Skeletal muscle satellite cell (primary cell): ENCODE data around the gene NEK1.

Source experiments
- H3K27me3 ChIP-seq: 2 replicates; pipeline ENCODE4 v1.7.0; 2013; ENCODE audit warnings: low read length; ENCODE audit not compliant: control insufficient read depth, insufficient read depth
- H3K36me3 ChIP-seq: 2 replicates; pipeline ENCODE4 v1.7.0; 2013; ENCODE audit warnings: mild to moderate bottlenecking, control low read depth, low read length; ENCODE audit not compliant: insufficient read depth
- H3K4me1 ChIP-seq: 2 replicates; pipeline ENCODE4 v1.7.0; 2013; ENCODE audit warnings: low read length; ENCODE audit not compliant: control insufficient read depth, insufficient read depth
- H3K4me2 ChIP-seq: 2 replicates; pipeline ENCODE4 v1.7.0; 2013; ENCODE audit warnings: mild to moderate bottlenecking, low read length
- H3K4me3 ChIP-seq: 2 replicates; pipeline ENCODE4 v1.7.0; 2013; ENCODE audit warnings: low read length
- H3K9ac ChIP-seq: 2 replicates; pipeline ENCODE4 v1.7.0; 2013; ENCODE audit warnings: mild to moderate bottlenecking, low read depth, low read length, moderate library complexity
- H3K9me3 ChIP-seq: replicated peaks from 2 replicates; pipeline ENCODE4 v1.7.0; 2013; ENCODE audit warnings: mild to moderate bottlenecking, control low read depth, low read length

The NEK1 gene

DNA sequence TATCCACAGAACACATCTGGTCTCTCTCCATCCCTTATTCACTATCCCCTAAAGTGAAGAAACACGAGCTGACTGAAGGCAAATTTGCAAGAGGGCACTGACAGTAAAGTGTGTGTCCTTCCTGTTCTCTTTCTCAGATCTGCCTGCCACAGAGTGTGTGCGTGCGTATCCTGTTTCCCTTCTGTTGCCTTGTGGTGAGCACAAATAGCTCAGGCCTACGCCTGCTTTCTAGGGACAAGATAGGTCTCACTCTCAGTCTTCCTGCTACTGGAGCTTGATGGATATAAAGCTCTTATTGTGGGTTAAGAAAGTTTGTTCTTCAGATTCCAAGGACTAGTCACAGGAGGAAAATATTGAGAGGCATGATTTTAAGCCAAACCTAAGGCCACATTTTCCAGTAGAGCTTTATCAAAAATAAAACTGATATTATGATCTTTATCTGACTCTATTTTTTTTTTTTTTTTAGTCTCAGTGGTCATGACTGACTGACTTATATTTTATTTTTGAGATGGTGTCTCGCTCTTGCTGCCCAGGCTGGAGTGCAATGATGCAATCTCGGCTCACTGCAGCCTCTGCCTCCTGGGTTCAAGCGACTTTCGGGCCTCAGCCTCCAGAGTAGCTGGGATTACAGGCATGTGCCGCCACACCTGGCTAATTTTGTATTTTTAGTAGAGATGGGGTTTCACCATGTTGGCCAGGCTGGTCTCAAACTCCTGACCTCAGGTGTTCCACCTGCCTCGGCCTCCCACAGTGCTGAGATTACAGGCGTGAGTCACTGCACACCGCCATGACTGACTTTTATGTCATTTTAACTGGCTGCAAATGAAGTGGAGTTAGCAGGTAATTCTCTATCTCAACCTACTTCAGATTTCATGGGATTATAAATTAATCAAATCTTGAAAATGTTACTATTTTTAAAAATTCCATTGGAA lies 201.3 kb downstream of the NEK1 start:
- no peaks in the 10 kb centered on the region for H3K36me3 ChIP-seq
- no peak overlapping the region for H3K4me3 ChIP-seq
- no peak overlapping the region for H3K4me2 ChIP-seq
- H3K27me3 ChIP-seq = no peaks in the 10 kb centered on the region
- H3K9ac ChIP-seq = no peak overlapping the region
- H3K4me1 ChIP-seq = peaks cover 10% of the 10 kb centered on the region
- no peaks in the 10 kb centered on the region for H3K9me3 ChIP-seq

- H3K36me3 ChIP-seq = no peaks in the 10 kb centered on the region
- H3K9me3 ChIP-seq = no peaks in the 10 kb centered on the region
- H3K4me3 ChIP-seq = no peak overlapping the region
- H3K4me1 ChIP-seq = peaks cover 10% of the 10 kb centered on the region
- no peaks in the 10 kb centered on the region for H3K27me3 ChIP-seq
- no peak overlapping the region for H3K4me2 ChIP-seq
- no peak overlapping the region for H3K9ac ChIP-seq
These were observed 205.1 kb downstream of the NEK1 start for GRCh38 chr4:169407217-169407845.

DNA sequence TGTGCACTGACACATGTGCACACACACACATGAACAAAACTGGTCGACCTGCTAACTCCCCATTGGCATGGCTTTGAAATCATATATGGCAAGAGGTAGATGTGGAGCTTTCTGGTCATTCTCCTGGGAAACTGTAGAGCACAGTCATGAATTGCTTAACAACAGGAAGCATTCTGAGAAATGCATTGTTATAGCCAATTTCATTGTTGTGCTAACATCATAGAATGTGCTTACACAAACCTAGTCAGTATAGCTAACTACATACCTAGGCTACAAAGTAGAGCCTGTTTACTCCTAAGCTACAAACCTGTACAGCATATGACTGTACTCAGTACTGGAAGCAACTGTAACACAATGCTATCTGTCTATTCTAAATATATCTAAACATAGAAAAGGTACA lies 207.4 kb downstream of the NEK1 start:
- Histone ChIP-seq H3K36me3 (peaks cover 5% of the 10 kb centered on the region), H3K4me3 (no peak overlapping the region), H3K9ac (no peak overlapping the region), H3K4me2 (no peak overlapping the region), H3K4me1 (no peaks in the 10 kb centered on the region), H3K27me3 (no peaks in the 10 kb centered on the region), H3K9me3 (no peaks in the 10 kb centered on the region)

- no peak overlapping the region for H3K4me3 ChIP-seq
- H3K4me1 ChIP-seq = peaks cover 15% of the 10 kb centered on the region
- H3K9me3 ChIP-seq = no peaks in the 10 kb centered on the region
- no peak overlapping the region for H3K9ac ChIP-seq
- H3K4me2 ChIP-seq = no peak overlapping the region
- H3K36me3 ChIP-seq = peaks cover 5% of the 10 kb centered on the region
- no peaks in the 10 kb centered on the region for H3K27me3 ChIP-seq
These were observed 211.6 kb downstream of the NEK1 start for GRCh38 chr4:169400832-169401231.

- H3K4me2 ChIP-seq = no peak overlapping the region
- H3K27me3 ChIP-seq = no peaks in the 10 kb centered on the region
- H3K4me1 ChIP-seq = peaks cover 15% of the 10 kb centered on the region
- no peak overlapping the region for H3K9ac ChIP-seq
- H3K36me3 ChIP-seq = peaks cover 5% of the 10 kb centered on the region
- H3K4me3 ChIP-seq = no peak overlapping the region
- no peaks in the 10 kb centered on the region for H3K9me3 ChIP-seq
These were observed 212.2 kb downstream of the NEK1 start for GRCh38 chr4:169399976-169400767.

DNA sequence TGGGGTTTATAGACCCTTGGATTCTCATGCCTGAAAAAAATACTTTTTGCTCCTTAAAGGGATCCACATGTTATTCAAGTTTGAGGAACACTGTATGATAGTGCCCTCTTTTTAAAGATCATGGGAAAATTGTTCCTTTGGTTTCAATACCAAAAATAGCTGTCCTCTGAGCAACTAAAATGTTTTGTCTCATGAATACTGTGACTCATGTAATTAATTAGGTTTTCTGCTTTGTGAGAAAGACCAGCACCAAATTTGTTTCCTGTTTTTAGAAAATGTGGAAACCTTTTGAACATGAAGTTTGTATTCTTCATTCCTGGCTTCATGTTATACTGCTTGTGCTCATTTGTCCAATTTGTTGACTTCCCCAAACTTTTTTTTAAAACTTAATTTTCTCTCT lies 214.1 kb downstream of the NEK1 start:
- Histone ChIP-seq H3K4me1 (peaks cover 15% of the 10 kb centered on the region), H3K9me3 (no peaks in the 10 kb centered on the region), H3K4me2 (peak overlapping the region; percentile 30), H3K9ac (peak overlapping the region; percentile 64), H3K36me3 (peaks cover 5% of the 10 kb centered on the region), H3K4me3 (no peak overlapping the region), H3K27me3 (no peaks in the 10 kb centered on the region)

DNA sequence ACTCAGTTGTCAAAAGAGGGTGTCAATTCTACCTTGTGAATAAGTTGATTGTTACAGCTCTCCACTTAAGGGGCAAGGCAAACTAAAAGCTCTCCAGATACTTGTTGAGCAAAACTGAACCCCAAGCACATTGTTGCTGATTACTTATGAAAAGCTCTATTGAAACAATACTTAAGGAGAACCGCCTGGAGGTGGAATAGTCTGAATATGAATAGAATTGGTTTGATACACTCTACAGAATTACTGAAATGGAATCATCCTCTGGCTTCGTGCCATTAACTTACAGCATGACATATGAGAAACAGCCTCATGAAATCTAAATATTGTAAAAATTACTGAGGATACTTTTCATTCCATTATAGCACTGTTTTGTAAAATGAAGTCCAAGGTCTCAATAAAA lies 214.6 kb downstream of the NEK1 start:
- peaks cover 15% of the 10 kb centered on the region for H3K4me1 ChIP-seq
- peak overlapping the region; percentile 64 for H3K9ac ChIP-seq
- H3K27me3 ChIP-seq = no peaks in the 10 kb centered on the region
- H3K36me3 ChIP-seq = peaks cover 5% of the 10 kb centered on the region
- H3K4me2 ChIP-seq = peak overlapping the region; percentile 30
- no peaks in the 10 kb centered on the region for H3K9me3 ChIP-seq
- no peak overlapping the region for H3K4me3 ChIP-seq

DNA sequence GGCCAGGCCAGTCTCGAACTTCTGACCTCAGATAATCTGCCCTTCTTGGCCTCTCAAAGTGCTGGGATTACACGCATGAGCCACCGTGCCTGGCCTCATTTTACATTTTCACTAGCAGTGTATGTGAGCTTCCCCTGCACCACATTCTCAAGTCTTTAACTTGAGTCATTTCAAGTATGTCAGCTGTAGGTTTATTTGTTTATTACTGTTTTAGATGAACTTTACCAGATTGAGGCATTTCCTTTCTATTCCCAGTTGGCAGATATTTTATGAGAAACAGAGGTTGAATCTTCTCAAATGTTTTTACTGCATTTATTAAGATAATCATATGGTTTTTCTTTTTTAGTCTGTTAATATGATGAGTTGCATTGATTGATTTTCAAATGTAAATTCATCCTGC lies 227.0 kb downstream of the NEK1 start:
- Histone ChIP-seq H3K4me3 (no peak overlapping the region), H3K36me3 (no peaks in the 10 kb centered on the region), H3K27me3 (no peaks in the 10 kb centered on the region), H3K9ac (no peak overlapping the region), H3K4me2 (no peak overlapping the region), H3K9me3 (peaks cover 7% of the 10 kb centered on the region), H3K4me1 (peaks cover 20% of the 10 kb centered on the region)

GRCh38 chr4:169384779-169385178 lies 227.6 kb downstream of the NEK1 start:
- Histone ChIP-seq H3K36me3 (no peaks in the 10 kb centered on the region), H3K4me2 (no peak overlapping the region), H3K4me3 (no peak overlapping the region), H3K27me3 (no peaks in the 10 kb centered on the region), H3K9me3 (peaks cover 7% of the 10 kb centered on the region), H3K4me1 (peaks cover 20% of the 10 kb centered on the region), H3K9ac (no peak overlapping the region)

- Histone ChIP-seq H3K9ac (peak overlapping the region; percentile 37), H3K4me2 (peak overlapping the region; percentile 4), H3K27me3 (no peaks in the 10 kb centered on the region), H3K4me3 (no peak overlapping the region), H3K36me3 (no peaks in the 10 kb centered on the region), H3K9me3 (peaks cover 7% of the 10 kb centered on the region), H3K4me1 (peaks cover 20% of the 10 kb centered on the region)
These were observed 228.7 kb downstream of the NEK1 start for GRCh38 chr4:169383724-169384123.

GRCh38 chr4:169379688-169380087 lies 232.7 kb downstream of the NEK1 start:
- Histone ChIP-seq H3K9me3 (peaks cover 21% of the 10 kb centered on the region), H3K9ac (no peak overlapping the region), H3K27me3 (no peaks in the 10 kb centered on the region), H3K4me1 (peaks cover 14% of the 10 kb centered on the region), H3K36me3 (no peaks in the 10 kb centered on the region), H3K4me2 (no peak overlapping the region), H3K4me3 (no peak overlapping the region)
